Caco-2 (cell line): Measurements from ENCODE around the gene STXBP2. TPM values are rescaled to one million over a fixed set of nuclear protein-coding genes. Genes with fewer than 3 reads are reported as not detected.

ENCODE experiments used
- BruUV-seq: library from RNA; stranded (reverse); fragments of 400-500 nt; replicated peaks from 2 replicates; lab custom pipeline; 2021; lab: Mats Ljungman, UMichigan
- CTCF ChIA-PET: fragments of 300-600 bp; sonication (Branson Sonifier 250); formaldehyde crosslinking; loops from one replicate; lab custom pipeline; 2022; ENCODE audit warnings: antibody characterized with exemption; lab: Charles Lee
- POLR2A ChIA-PET: fragments of 300-600 bp; sonication (Branson Sonifier 250); formaldehyde crosslinking; loops from one replicate; lab custom pipeline; 2022; ENCODE audit warnings: antibody characterized with exemption; lab: Charles Lee
- DNase-seq, 2 experiments: peaks; one replicate each; pipeline versions ENCODE4 v3.0.0 to v3.0.0-alpha.2; 2020 to 2022
- H3K27me3 ChIP-seq: replicated peaks from 2 replicates; pipeline ENCODE4 v1.6.0; 2011; ENCODE audit warnings: low read length; ENCODE audit not compliant: control insufficient read depth, insufficient read depth
- H3K36me3 ChIP-seq: 2 replicates; pipeline ENCODE4 v1.5.1; 2011; ENCODE audit warnings: low read length; ENCODE audit not compliant: control insufficient read depth, insufficient read depth
- H3K4me1 ChIP-seq: fragments of 250-450 bp; sonication (Bioruptor Pico); 2 replicates; pipeline ENCODE4 v1.5.1; 2020; ENCODE audit warnings: mild to moderate bottlenecking
- H3K4me3 ChIP-seq: 2 replicates; pipeline ENCODE4 v1.5.1; 2011; ENCODE audit warnings: low read depth, mild to moderate bottlenecking, control low read depth, low read length
- H3K9me3 ChIP-seq: fragments of 250-450 bp; sonication (Bioruptor Pico); 2 replicates; pipeline ENCODE4 v1.5.1; 2020; ENCODE audit warnings: mild to moderate bottlenecking, moderate library complexity
- H3K27ac Mint-ChIP-seq: one replicate; pipeline ENCODE4 v1.8.0; 2022; ENCODE audit warnings: mixed read lengths; ENCODE audit not compliant: unreplicated experiment
- H3K27me3 Mint-ChIP-seq: one replicate; pipeline ENCODE4 v1.8.0; 2022; ENCODE audit warnings: mixed read lengths; ENCODE audit not compliant: insufficient read depth, unreplicated experiment
- H3K36me3 Mint-ChIP-seq: one replicate; pipeline ENCODE4 v1.8.0; 2022; ENCODE audit warnings: mild to moderate bottlenecking, mixed read lengths; ENCODE audit not compliant: insufficient read depth, unreplicated experiment
- H3K4me1 Mint-ChIP-seq: one replicate; pipeline ENCODE4 v1.8.0; 2022; ENCODE audit warnings: low read depth, mixed read lengths; ENCODE audit not compliant: unreplicated experiment
- H3K4me3 Mint-ChIP-seq: one replicate; pipeline ENCODE4 v1.8.0; 2022; ENCODE audit warnings: mild to moderate bottlenecking, moderate library complexity, mixed read lengths; ENCODE audit not compliant: unreplicated experiment
- H3K9me3 Mint-ChIP-seq: one replicate; pipeline ENCODE4 v1.8.0; 2022; ENCODE audit warnings: mixed read lengths; ENCODE audit not compliant: unreplicated experiment
- CTCF ChIP-seq, 2 experiments: fragments of 200-600 bp in 1 of 2; IDR thresholded peaks; 1 replicate in 1 of 2; 2 replicates in 1 of 2; pipeline versions ENCODE4 v1.5.1 to v1.8.0; 2011 to 2022; ENCODE audit warnings: antibody characterized with exemption in 1 of 2, control low read depth in 1 of 2, inconsistent platforms in 1 of 2, low read depth in 1 of 2, low read length in 1 of 2, mild to moderate bottlenecking in 1 of 2, moderate library complexity in 1 of 2; ENCODE audit not compliant: insufficient read depth in 1 of 2, severe bottlenecking in 1 of 2, unreplicated experiment in 1 of 2
- intact Hi-C: fragments of 100-400 bp; cut with micrococcal nuclease; formaldehyde crosslinking; loops from one replicate; pipeline ENCODE4 v1.10.0; 2022; ENCODE audit not compliant: unreplicated experiment
- total RNA-seq: library from RNA; stranded (reverse); gene quantifications from 2 replicates; pipeline ENCODE4 v1.2.3, GENCODE V29; 2022

The STXBP2 gene
- total RNA-seq, 1 experiment from 2014 or later = 113 TPM

- POLR2A ChIA-PET = no interaction called here
- no peaks in the 10 kb centered on the region for H3K9me3 Mint-ChIP-seq
These were observed 25.7 kb downstream of the STXBP2 start for GRCh38 chr19:7662657-7663056.

GRCh38 chr19:7663706-7664105 is 26.8 kb downstream of the STXBP2 start:
- TF ChIP-seq CTCF (IDR thresholded peaks at IDR 0.05; ENCODE audit: insufficient read depth in 1 of 2, low read depth in 1 of 2, low read length in 1 of 2, severe bottlenecking in 1 of 2, unreplicated experiment in 1 of 2) = no peak
- Mint-ChIP-seq H3K27ac (no peak overlapping the region), H3K4me1 (no peaks in the 10 kb centered on the region), H3K27me3 (peaks cover 2% of the 10 kb centered on the region), H3K9me3 (no peaks in the 10 kb centered on the region), H3K36me3 (no peaks in the 10 kb centered on the region), H3K4me3 (no peak overlapping the region)
- no peaks in the 10 kb centered on the region for H3K27me3 ChIP-seq
- H3K9me3 ChIP-seq = no peaks in the 10 kb centered on the region
- H3K4me1 ChIP-seq = no peaks in the 10 kb centered on the region
- H3K36me3 ChIP-seq = no peaks in the 10 kb centered on the region
- no peak for DNase-seq
- ChIA-PET POLR2A (no interaction called here), CTCF (interaction anchor here (0.6 to 0.8 kb wide), 2 partner anchors 17 to 594 kb away, joined by 3 to 5 read pairs; partner anchors contain the start of genes TRAPPC5 and ZNF557)
- BruUV-seq = no TSS peak
- intact Hi-C loops = no loop called here
- H3K4me3 ChIP-seq = no peak overlapping the region

More at GRCh38 chr19:7662657-7663056, 25.7 kb downstream of the STXBP2 start:
- Mint-ChIP-seq H3K27ac (no peak overlapping the region), H3K36me3 (no peaks in the 10 kb centered on the region), H3K4me1 (no peaks in the 10 kb centered on the region), H3K4me3 (no peak overlapping the region), H3K27me3 (peaks cover 2% of the 10 kb centered on the region)
- H3K9me3 ChIP-seq = no peaks in the 10 kb centered on the region
- DNase-seq = no peak
- H3K4me1 ChIP-seq = no peaks in the 10 kb centered on the region
- H3K27me3 ChIP-seq = no peaks in the 10 kb centered on the region
- BruUV-seq = no TSS peak
- no peak for TF ChIP-seq CTCF (IDR thresholded peaks at IDR 0.05; ENCODE audit: insufficient read depth in 1 of 2, low read depth in 1 of 2, low read length in 1 of 2, severe bottlenecking in 1 of 2, unreplicated experiment in 1 of 2)
- H3K4me3 ChIP-seq = no peak overlapping the region
- no peaks in the 10 kb centered on the region for H3K36me3 ChIP-seq
- CTCF ChIA-PET = no interaction called here
- intact Hi-C loops = no loop called here

GRCh38 chr19:7665076-7665475 is 28.2 kb downstream of the STXBP2 start:
- H3K4me3 ChIP-seq = no peak overlapping the region
- H3K9me3 ChIP-seq = no peaks in the 10 kb centered on the region
- intact Hi-C loops = no loop called here
- no peaks in the 10 kb centered on the region for H3K36me3 ChIP-seq
- H3K4me1 Mint-ChIP-seq = no peaks in the 10 kb centered on the region
- ChIA-PET CTCF (no interaction called here), POLR2A (no interaction called here)
- no peak overlapping the region for H3K27ac Mint-ChIP-seq
- BruUV-seq = no TSS peak
- peaks cover 7% of the 10 kb centered on the region for H3K27me3 Mint-ChIP-seq
- H3K4me3 Mint-ChIP-seq = no peak overlapping the region
- no peak for TF ChIP-seq CTCF (IDR thresholded peaks at IDR 0.05; ENCODE audit: insufficient read depth in 1 of 2, low read depth in 1 of 2, low read length in 1 of 2, severe bottlenecking in 1 of 2, unreplicated experiment in 1 of 2)
- no peaks in the 10 kb centered on the region for H3K27me3 ChIP-seq
- no peaks in the 10 kb centered on the region for H3K9me3 Mint-ChIP-seq
- no peaks in the 10 kb centered on the region for H3K4me1 ChIP-seq
- peaks cover under 1% of the 10 kb centered on the region for H3K36me3 Mint-ChIP-seq
- DNase-seq = no peak
